ENCODE measurements around the gene MRPS6.

The MRPS6 gene

GRCh38 chr21:34097442-34097841 is 24.1 kb downstream of the MRPS6 start:
- H3K4me1 ChIP-seq (ENCODE audit: control insufficient read depth, insufficient read depth, low read depth, low read length) = peaks cover 1% of the 10 kb centered on the region
- H2BK120ac ChIP-seq (ENCODE audit: low read depth, low read length) = no peak overlapping the region
- no peak overlapping the region for H2AK5ac ChIP-seq (ENCODE audit: low read length, severe bottlenecking)
- H4K91ac ChIP-seq (ENCODE audit: low read length) = no peak overlapping the region
- no peak overlapping the region for H2BK5ac ChIP-seq (ENCODE audit: low read depth, low read length, poor library complexity, severe bottlenecking)
- H2BK12ac ChIP-seq (ENCODE audit: low read length in 2 of 2) = no peak overlapping the region
- H3K4me2 ChIP-seq (ENCODE audit: low read length, poor library complexity, severe bottlenecking) = no peak overlapping the region
- no peaks in the 10 kb centered on the region for H3K27me3 ChIP-seq (ENCODE audit: control insufficient read depth in 1 of 2, insufficient read depth in 1 of 2, low read length in 2 of 2)
- H3K23ac ChIP-seq (ENCODE audit: low read length in 2 of 2) = no peak overlapping the region
- H3K18ac ChIP-seq (ENCODE audit: low read depth in 1 of 2, low read length in 2 of 2) = no peak overlapping the region
- H2BK15ac ChIP-seq (ENCODE audit: low read depth, poor library complexity, severe bottlenecking) = no peak overlapping the region
- no peak overlapping the region for H3K27ac ChIP-seq (ENCODE audit: low read length, poor library complexity, severe bottlenecking)
- no peak overlapping the region for H4K8ac ChIP-seq (ENCODE audit: low read length)
- no peaks in the 10 kb centered on the region for H3K9me3 ChIP-seq (ENCODE audit: control insufficient read depth, low read length)
- DNase-seq = no peak
- no peak overlapping the region for H2AFZ ChIP-seq (ENCODE audit: low read depth, low read length)
- peaks cover 23 to 99% of the 10 kb centered on the region in 2 experiments for H3K36me3 ChIP-seq (ENCODE audit: control insufficient read depth in 1 of 2, insufficient read depth in 2 of 2, low read depth in 1 of 2, low read length in 2 of 2)
- 100% methylated on average over 1 of the region's 2 CpGs for WGBS
- H3K4ac ChIP-seq (ENCODE audit: low read depth in 1 of 2, low read length in 2 of 2) = no peak overlapping the region
- no peak overlapping the region for H3K14ac ChIP-seq (ENCODE audit: low read length in 2 of 2)
- peaks cover 3% of the 10 kb centered on the region for H3K79me1 ChIP-seq (replicated peaks; ENCODE audit: low read length, poor library complexity, severe bottlenecking)
- H3K4me3 ChIP-seq (ENCODE audit: insufficient read depth in 1 of 2, low read depth in 1 of 2, low read length in 2 of 2) = no peak overlapping the region
- H3K9ac ChIP-seq (ENCODE audit: low read length) = peak overlapping the region; percentile 16

GRCh38 chr21:34100337-34100736 is 27.0 kb downstream of the MRPS6 start:
- Histone ChIP-seq H3K27me3 (ENCODE audit: control insufficient read depth in 1 of 2, insufficient read depth in 1 of 2, low read length in 2 of 2) (no peaks in the 10 kb centered on the region), H3K4ac (ENCODE audit: low read depth in 1 of 2, low read length in 2 of 2) (no peak overlapping the region), H3K9ac (ENCODE audit: low read length) (peak overlapping the region; percentile 57), H3K27ac (ENCODE audit: low read length, poor library complexity, severe bottlenecking) (no peak overlapping the region), H3K9me3 (ENCODE audit: control insufficient read depth, low read length) (no peaks in the 10 kb centered on the region), H2BK120ac (ENCODE audit: low read depth, low read length) (no peak overlapping the region), H3K36me3 (ENCODE audit: control insufficient read depth in 1 of 2, insufficient read depth in 2 of 2, low read depth in 1 of 2, low read length in 2 of 2) (peaks cover 16 to 99% of the 10 kb centered on the region in 2 experiments), H3K4me1 (ENCODE audit: control insufficient read depth, insufficient read depth, low read depth, low read length) (peaks cover 1% of the 10 kb centered on the region), H2BK12ac (ENCODE audit: low read length in 2 of 2) (no peak overlapping the region), H3K14ac (ENCODE audit: low read length in 2 of 2) (no peak overlapping the region), H2BK15ac (ENCODE audit: low read depth, poor library complexity, severe bottlenecking) (no peak overlapping the region), H3K23ac (ENCODE audit: low read length in 2 of 2) (no peak overlapping the region), H2AK5ac (ENCODE audit: low read length, severe bottlenecking) (no peak overlapping the region), H4K91ac (ENCODE audit: low read length) (no peak overlapping the region), H2AFZ (ENCODE audit: low read depth, low read length) (no peak overlapping the region), H4K8ac (ENCODE audit: low read length) (no peak overlapping the region), H3K4me3 (ENCODE audit: insufficient read depth in 1 of 2, low read depth in 1 of 2, low read length in 2 of 2) (no peak overlapping the region), H3K79me1 (replicated peaks; ENCODE audit: low read length, poor library complexity, severe bottlenecking) (peaks cover 4% of the 10 kb centered on the region), H3K18ac (ENCODE audit: low read depth in 1 of 2, low read length in 2 of 2) (no peak overlapping the region), H2BK5ac (ENCODE audit: low read depth, low read length, poor library complexity, severe bottlenecking) (no peak overlapping the region), H3K4me2 (ENCODE audit: low read length, poor library complexity, severe bottlenecking) (no peak overlapping the region)
- no peak for DNase-seq
- WGBS = 93% methylated on average over 2 of the region's 2 CpGs

- H3K4ac ChIP-seq (ENCODE audit: low read depth in 1 of 2, low read length in 2 of 2) = no peak overlapping the region
- peak overlapping the region; percentile 13 for H3K4me2 ChIP-seq (ENCODE audit: low read length, poor library complexity, severe bottlenecking)
- no peak overlapping the region for H4K91ac ChIP-seq (ENCODE audit: low read length)
- no peak overlapping the region for H3K18ac ChIP-seq (ENCODE audit: low read depth in 1 of 2, low read length in 2 of 2)
- H2AFZ ChIP-seq (ENCODE audit: low read depth, low read length) = no peak overlapping the region
- peaks cover 12 to 99% of the 10 kb centered on the region in 2 experiments for H3K36me3 ChIP-seq (ENCODE audit: control insufficient read depth in 1 of 2, insufficient read depth in 2 of 2, low read depth in 1 of 2, low read length in 2 of 2)
- H2AK5ac ChIP-seq (ENCODE audit: low read length, severe bottlenecking) = no peak overlapping the region
- peak; percentile 33 for DNase-seq
- no peak overlapping the region for H2BK5ac ChIP-seq (ENCODE audit: low read depth, low read length, poor library complexity, severe bottlenecking)
- no peak overlapping the region for H4K8ac ChIP-seq (ENCODE audit: low read length)
- no peak overlapping the region for H3K27ac ChIP-seq (ENCODE audit: low read length, poor library complexity, severe bottlenecking)
- H3K9me3 ChIP-seq (ENCODE audit: control insufficient read depth, low read length) = no peaks in the 10 kb centered on the region
- peaks cover 4% of the 10 kb centered on the region for H3K79me1 ChIP-seq (replicated peaks; ENCODE audit: low read length, poor library complexity, severe bottlenecking)
- H3K9ac ChIP-seq (ENCODE audit: low read length) = peak overlapping the region; percentile 57
- H2BK15ac ChIP-seq (ENCODE audit: low read depth, poor library complexity, severe bottlenecking) = no peak overlapping the region
- no peak overlapping the region for H2BK12ac ChIP-seq (ENCODE audit: low read length in 2 of 2)
- H3K4me1 ChIP-seq (ENCODE audit: control insufficient read depth, insufficient read depth, low read depth, low read length) = peaks cover 1% of the 10 kb centered on the region
- no peak overlapping the region for H3K14ac ChIP-seq (ENCODE audit: low read length in 2 of 2)
- no peak overlapping the region for H3K23ac ChIP-seq (ENCODE audit: low read length in 2 of 2)
- H3K4me3 ChIP-seq (ENCODE audit: insufficient read depth in 1 of 2, low read depth in 1 of 2, low read length in 2 of 2) = no peak overlapping the region
- no peak overlapping the region for H2BK120ac ChIP-seq (ENCODE audit: low read depth, low read length)
- 64% methylated on average over 2 of the region's 4 CpGs for WGBS
- no peaks in the 10 kb centered on the region for H3K27me3 ChIP-seq (ENCODE audit: control insufficient read depth in 1 of 2, insufficient read depth in 1 of 2, low read length in 2 of 2)
Measured at GRCh38 chr21:34100790-34101189, 27.4 kb downstream of the MRPS6 start.

- DNase-seq = no peak
- Histone ChIP-seq H2BK5ac (ENCODE audit: low read depth, low read length, poor library complexity, severe bottlenecking) (no peak overlapping the region), H3K4me1 (ENCODE audit: control insufficient read depth, insufficient read depth, low read depth, low read length) (peaks cover 2% of the 10 kb centered on the region), H3K4ac (ENCODE audit: low read depth in 1 of 2, low read length in 2 of 2) (no peak overlapping the region), H2AFZ (ENCODE audit: low read depth, low read length) (no peak overlapping the region), H3K18ac (ENCODE audit: low read depth in 1 of 2, low read length in 2 of 2) (no peak overlapping the region), H3K36me3 (ENCODE audit: control insufficient read depth in 1 of 2, insufficient read depth in 2 of 2, low read depth in 1 of 2, low read length in 2 of 2) (peaks cover 3 to 97% of the 10 kb centered on the region in 2 experiments), H3K27ac (ENCODE audit: low read length, poor library complexity, severe bottlenecking) (no peak overlapping the region), H2BK120ac (ENCODE audit: low read depth, low read length) (no peak overlapping the region), H3K23ac (ENCODE audit: low read length in 2 of 2) (no peak overlapping the region), H3K9ac (ENCODE audit: low read length) (no peak overlapping the region), H2BK12ac (ENCODE audit: low read length in 2 of 2) (no peak overlapping the region), H3K4me3 (ENCODE audit: insufficient read depth in 1 of 2, low read depth in 1 of 2, low read length in 2 of 2) (no peak overlapping the region), H4K91ac (ENCODE audit: low read length) (no peak overlapping the region), H3K14ac (ENCODE audit: low read length in 2 of 2) (no peak overlapping the region), H3K9me3 (ENCODE audit: control insufficient read depth, low read length) (no peaks in the 10 kb centered on the region), H2BK15ac (ENCODE audit: low read depth, poor library complexity, severe bottlenecking) (no peak overlapping the region), H3K4me2 (ENCODE audit: low read length, poor library complexity, severe bottlenecking) (no peak overlapping the region), H3K27me3 (ENCODE audit: control insufficient read depth in 1 of 2, insufficient read depth in 1 of 2, low read length in 2 of 2) (no peaks in the 10 kb centered on the region), H4K8ac (ENCODE audit: low read length) (no peak overlapping the region), H3K79me1 (replicated peaks; ENCODE audit: low read length, poor library complexity, severe bottlenecking) (peaks cover 8% of the 10 kb centered on the region), H2AK5ac (ENCODE audit: low read length, severe bottlenecking) (no peak overlapping the region)
Measured at GRCh38 chr21:34105947-34106541, 32.7 kb downstream of the MRPS6 start.

All from mesenchymal stem cell (in vitro differentiated cells and primary cell).